ENCODE data around the gene FLNB. TPM values are rescaled to one million over a fixed set of nuclear protein-coding genes. Genes with fewer than 3 reads are reported as not detected.
A peak's percentile ranks its signal among the peaks of the same experiment; 100 is the strongest.

Gene FLNB
- total RNA-seq: 83.3 TPM
- long read RNA-seq, partial matches to known transcripts: 43 of 57 reads
- long read RNA-seq, other reads (novel, unspliced or antisense): 14 of 57 reads

- Histone ChIP-seq H3K36me3 (no peaks in the 10 kb centered on the region), H3K27ac (peak within 1 kb of the TSS; percentile 76), H3K4me3 (peak within 1 kb of the TSS; percentile 79), H3K27me3 (ENCODE audit: low read depth) (no peaks in the 10 kb centered on the region), H3K4me1 (peaks cover 31% of the 10 kb centered on the region), H3K9me3 (no peaks in the 10 kb centered on the region)
- peak; percentile 94 for ATAC-seq
- peak; percentile 66 for TF ChIP-seq CTCF (IDR thresholded peaks at IDR 0.05)
- intact Hi-C loops (cut with DNase I): no loop called here
- DNase-seq: peak; percentile 81
Observed at GRCh38 chr3:58008141-58009025, at the start of gene FLNB. TSS of gene FLNB (plus strand) at chr3:58008422. CDS start at chr3:58008565, 143 bp downstream.

DNA sequence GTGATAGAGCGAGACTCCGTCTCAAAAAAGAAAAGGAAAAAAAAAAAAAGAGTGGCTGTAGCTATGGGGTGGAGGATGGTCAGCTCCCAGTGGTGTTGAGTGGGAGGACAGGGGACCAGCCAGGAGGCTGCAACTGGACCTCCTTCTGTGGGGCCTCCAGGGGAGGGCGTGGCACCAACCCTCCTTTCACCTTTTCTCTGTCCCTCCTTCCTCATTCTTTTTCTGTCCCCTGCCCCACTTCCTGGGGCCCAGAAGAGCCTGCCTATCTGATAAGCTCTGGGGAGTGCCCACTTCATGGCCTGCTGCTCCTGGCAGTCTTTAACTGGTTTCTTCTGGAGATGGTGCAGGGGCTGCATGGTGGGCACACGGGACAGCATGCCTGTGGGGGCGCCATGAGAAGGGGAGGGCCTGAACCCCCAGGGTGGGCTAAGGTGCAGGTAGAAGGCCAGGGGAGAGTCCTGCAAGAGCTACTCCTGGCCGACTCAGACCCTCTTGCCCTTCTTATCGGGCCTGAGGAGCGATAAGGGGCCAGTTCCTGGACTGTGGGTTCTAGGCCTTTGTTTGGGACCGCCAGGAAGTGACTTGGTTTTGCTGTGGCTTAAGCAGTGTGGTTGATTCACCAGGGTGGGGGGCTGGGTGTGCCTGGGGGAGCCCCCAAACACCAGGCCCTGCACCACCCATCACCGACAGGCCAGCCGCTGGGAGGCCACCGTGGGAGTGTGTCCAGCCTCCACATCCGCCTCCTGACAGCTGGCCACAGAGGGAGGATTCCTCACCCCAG is 49.4 kb upstream of the FLNB start:
- intact Hi-C loops (cut with DNase I): no loop called here
- Histone ChIP-seq H3K27ac (peak overlapping the region; percentile 67), H3K9me3 (no peaks in the 10 kb centered on the region), H3K4me3 (no peak overlapping the region), H3K36me3 (no peaks in the 10 kb centered on the region), H3K27me3 (ENCODE audit: low read depth) (no peaks in the 10 kb centered on the region), H3K4me1 (peaks cover 22% of the 10 kb centered on the region)
- peak; percentile 54 to 57 for ATAC-seq
- no peak for TF ChIP-seq CTCF (IDR thresholded peaks at IDR 0.05)
- DNase-seq: no peak

DNA sequence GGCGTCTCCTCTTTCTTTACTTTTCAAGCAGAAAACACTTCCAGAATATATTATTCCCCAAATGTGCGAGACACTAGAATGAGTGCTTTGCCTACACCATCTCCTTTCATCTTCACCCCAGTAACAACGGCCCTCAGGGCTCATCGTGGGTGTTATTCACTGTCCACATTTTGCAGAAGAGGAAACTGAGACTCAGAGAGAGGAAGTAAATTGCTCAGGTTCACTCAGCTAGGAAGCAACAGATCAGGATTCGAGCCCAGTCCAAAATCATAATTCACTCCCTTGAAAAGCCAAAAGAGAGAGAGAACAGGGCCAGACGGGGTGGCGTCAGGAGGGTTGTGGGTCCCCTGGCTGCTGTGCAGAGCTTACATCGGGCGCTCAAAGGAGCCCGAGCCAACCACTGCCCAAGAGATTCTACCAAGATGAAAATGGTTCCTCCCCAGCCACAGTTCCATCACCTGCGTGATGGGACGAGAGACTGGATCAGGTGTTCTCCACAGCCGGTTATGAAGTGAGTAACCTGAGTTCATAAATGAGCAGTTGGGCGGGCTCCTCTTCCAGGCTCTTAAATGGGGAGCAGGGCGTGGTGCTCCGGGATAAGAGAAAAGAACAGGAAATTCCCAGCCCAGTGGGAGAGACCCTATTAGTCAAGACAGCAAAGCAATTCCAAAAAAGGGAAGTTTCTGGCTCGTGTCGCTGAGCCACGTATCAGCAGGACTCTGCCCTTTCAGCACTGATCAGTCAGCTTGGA is 48.6 kb upstream of the FLNB start:
- Histone ChIP-seq H3K9me3 (no peaks in the 10 kb centered on the region), H3K36me3 (no peaks in the 10 kb centered on the region), H3K4me3 (no peak overlapping the region), H3K4me1 (peaks cover 22% of the 10 kb centered on the region), H3K27me3 (ENCODE audit: low read depth) (no peaks in the 10 kb centered on the region), H3K27ac (peak overlapping the region; percentile 67)
- ATAC-seq (peak; percentile 49 to 56), DNase-seq (no peak)
- no peak for TF ChIP-seq CTCF (IDR thresholded peaks at IDR 0.05)
- intact Hi-C loops (cut with DNase I): no loop called here

GRCh38 chr3:57960174-57960505 is 48.1 kb upstream of the FLNB start:
- intact Hi-C loops (cut with DNase I): no loop called here
- ATAC-seq: no peak
- no peaks in the 10 kb centered on the region for H3K36me3 ChIP-seq

More at GRCh38 chr3:57960174-57960505, 48.1 kb upstream of the FLNB start:
- no peaks in the 10 kb centered on the region for H3K9me3 ChIP-seq
- H3K4me3 ChIP-seq: no peak overlapping the region
- no peak for TF ChIP-seq CTCF (IDR thresholded peaks at IDR 0.05)
- no peak for DNase-seq
- H3K4me1 ChIP-seq: peaks cover 22% of the 10 kb centered on the region
- no peaks in the 10 kb centered on the region for H3K27me3 ChIP-seq (ENCODE audit: low read depth)
- H3K27ac ChIP-seq: peak overlapping the region; percentile 67

Data from lower lobe of right lung (tissue), 2 donors.